NCI-H128 (cell line): ENCODE data around the gene ZCCHC10.
"Not testable (repeated sequence)": the region's sequence is repeated elsewhere in the genome, so short reads cannot be mapped to it uniquely, and the experiment has no call there.

ENCODE experiments used
- DNase-seq: peaks from one replicate; lab custom pipeline; 2025; ENCODE audit not compliant: unreplicated experiment; lab: John Stamatoyannopoulos, UW

The ZCCHC10 gene

DNA sequence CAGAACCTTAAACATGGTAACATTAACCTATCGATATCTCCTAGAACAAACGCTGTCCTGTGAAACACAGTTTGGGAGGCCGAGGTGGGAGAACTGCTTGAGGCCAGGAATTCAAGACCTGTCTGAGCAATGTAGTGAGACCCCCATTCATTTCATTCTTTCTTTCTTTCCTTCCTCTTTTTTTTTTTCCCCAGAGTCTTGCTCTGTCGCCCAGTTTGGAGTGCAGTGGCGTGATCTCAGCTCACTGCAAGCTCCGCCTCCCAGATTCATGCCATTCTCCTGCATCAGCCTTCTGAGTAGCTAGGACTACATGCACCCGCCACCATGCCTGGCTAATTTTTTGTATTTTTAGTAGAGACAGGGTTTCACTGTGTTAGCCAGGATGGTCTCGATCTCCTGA lies 20.2 kb upstream of the ZCCHC10 start:
- not testable (repeated sequence) for DNase-seq

DNA sequence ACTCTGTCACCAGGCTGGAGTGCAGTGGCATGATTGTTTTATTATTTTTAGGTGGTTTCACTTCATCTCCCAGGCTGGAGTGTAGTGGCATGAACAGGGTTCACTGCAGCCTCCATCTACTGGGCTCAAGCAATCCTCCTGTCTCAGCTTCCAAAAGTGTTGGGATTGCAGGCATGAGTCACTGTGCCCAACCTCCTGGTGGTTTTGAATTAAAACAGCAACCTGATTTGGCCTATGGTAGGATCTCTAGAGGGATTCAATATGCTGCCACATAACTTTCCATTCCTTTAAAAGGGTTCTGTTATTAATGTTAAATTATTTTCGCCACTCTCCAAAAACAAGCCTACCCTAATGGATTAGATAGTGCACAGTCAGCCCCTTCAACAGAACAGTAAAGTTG lies 15.6 kb upstream of the ZCCHC10 start:
- DNase-seq, result no peak

DNA sequence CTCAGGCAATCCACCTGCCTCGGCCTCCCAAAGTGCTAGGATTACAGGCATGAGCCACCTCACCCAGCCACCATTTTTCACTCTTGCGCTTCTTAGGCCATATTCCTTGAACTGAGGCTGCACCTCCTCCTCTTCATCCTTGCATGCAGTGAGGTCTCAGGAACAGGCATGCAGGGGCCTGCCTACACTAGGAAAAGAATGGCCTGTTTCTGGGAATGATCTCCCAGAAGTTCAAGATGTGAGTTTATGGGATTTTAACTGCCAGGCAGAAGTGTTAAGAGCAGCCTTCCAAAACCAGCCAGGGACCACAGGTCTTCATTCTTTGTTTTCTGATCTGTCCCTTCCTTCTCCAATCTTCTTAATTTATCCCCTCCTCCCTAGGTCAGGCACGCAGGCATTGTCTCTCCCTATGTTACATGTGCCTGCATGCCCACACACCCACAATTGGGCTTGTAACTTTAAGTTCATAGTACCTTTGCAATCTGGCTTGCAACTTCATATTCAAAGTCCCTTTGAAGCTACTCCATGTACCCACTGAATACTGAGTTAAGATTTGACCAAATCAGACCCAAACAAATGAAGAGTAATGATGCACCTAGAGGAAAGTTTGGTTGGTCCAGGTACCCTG lies 14.9 kb upstream of the ZCCHC10 start:
- no peak for DNase-seq

- DNase-seq, result not testable (repeated sequence)
Measured at GRCh38 chr5:133036677-133037076, 10.3 kb upstream of the ZCCHC10 start.

DNA sequence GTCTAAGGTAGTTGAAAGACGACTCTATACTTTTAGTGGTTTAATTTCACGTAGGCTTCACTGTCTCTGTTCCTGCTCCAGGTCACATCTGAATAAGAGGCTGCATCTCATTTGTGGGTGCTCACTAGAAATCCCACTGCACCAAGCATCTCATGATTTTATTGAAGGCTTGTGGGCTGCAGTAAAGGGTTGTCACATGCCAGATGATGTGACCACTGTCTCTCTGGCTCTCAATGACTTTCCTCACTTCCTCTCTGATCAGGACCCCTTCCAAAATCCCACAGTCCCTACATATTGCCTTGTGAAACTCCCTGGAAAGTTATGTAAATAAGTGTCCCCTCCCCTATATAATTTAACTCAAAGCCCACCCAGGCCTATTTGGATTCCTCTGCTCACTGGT lies 8.9 kb upstream of the ZCCHC10 start:
- DNase-seq, result no peak

- no peak for DNase-seq
Measured at GRCh38 chr5:133034064-133034463, 7.7 kb upstream of the ZCCHC10 start.

DNA sequence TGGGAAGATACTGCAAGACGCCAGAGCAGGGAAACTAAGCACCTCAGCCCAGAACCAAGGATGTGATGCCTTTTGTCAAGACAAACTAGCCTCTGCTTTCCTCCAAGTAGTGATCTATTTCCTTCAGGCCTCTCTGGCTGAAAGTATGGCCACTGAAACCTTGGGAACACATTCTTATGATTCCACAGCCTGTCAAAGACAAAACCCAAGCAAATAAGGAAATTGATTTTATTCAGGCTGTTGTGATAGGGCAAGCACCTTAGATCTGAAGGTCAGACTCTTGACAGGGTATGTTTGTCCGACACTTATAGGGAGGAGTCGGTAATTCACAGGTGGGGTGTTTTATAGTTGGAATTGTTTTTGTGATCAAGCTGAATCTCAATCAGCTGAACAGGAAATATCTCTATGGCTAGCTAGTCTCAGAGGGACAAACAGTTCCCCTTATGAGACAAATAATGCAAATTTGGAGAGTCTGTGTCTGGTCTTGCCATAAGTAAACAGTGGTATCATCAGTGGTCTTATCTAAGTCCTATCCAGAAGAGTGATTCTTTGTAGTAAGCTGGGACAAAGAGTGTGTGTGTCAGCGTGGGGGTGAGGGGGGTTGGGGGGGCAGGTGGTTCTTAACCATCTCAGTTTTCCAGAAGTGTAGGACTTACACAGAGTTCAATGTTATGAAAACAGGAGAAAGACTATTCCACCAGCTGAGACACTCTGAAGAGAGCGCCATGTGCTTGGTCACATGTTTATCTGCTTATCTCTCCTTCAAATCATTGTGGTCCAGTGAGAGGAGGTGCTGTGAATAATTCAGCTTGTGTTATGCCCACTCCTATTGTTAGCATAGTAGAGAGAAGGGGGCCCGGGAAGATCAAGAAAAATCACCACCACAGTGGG lies 6.7 kb upstream of the ZCCHC10 start:
- no peak for DNase-seq

- no peak for DNase-seq
Measured at GRCh38 chr5:133030343-133031005, 4.1 kb upstream of the ZCCHC10 start.

GRCh38 chr5:133029416-133029815 lies 3.1 kb upstream of the ZCCHC10 start:
- DNase-seq, result no peak

DNA sequence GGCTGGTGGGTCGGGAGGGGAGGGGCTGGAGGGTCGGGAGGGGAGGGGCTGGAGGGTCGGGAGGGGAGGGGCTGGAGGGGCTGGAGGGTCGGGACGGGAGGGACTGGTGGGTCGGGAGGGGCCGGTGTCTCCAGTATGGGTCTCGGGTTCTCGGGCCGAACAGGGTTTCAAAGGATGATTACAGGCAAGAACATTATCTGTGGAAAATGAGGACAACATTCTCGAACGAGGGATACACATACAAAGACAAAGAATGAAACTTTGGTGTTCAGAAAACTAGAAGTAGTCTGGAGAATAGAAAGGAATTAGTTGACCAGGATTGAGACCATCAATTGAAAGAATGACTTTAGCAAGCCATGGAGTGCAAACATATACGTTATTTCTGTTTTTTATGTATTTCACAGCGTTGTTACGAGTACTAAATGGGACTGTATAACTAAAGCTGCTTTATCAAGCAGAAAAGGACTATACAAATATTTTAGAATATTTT lies 360 bp upstream of the ZCCHC10 start:
- no peak for DNase-seq

- not testable (repeated sequence) for DNase-seq
Measured at GRCh38 chr5:133019471-133019870, 6.9 kb downstream of the ZCCHC10 start.

DNA sequence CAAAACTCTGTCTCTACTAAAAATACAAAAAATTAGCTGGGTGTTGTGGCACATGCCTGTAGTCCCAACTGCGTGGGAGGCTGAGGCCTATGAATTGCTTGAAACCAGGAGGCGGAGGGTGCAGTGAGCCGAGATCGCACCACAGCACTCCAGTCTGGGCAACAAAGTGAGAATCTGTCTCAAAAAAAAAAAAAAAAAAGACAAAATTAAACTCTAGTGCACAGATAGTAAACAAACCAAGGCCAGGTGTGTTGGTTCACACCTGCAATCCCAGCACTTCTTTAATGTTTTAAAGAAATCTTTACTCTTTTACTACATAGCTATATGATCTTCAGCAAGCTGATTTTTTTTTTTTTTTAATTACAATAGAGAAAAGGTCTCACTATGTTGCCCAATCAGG lies 8.4 kb downstream of the ZCCHC10 start:
- DNase-seq, result no peak

- no peak for DNase-seq
Measured at GRCh38 chr5:133015466-133015865, 10.9 kb downstream of the ZCCHC10 start.

GRCh38 chr5:133008455-133008854 lies 17.9 kb downstream of the ZCCHC10 start:
- not testable (repeated sequence) for DNase-seq

DNA sequence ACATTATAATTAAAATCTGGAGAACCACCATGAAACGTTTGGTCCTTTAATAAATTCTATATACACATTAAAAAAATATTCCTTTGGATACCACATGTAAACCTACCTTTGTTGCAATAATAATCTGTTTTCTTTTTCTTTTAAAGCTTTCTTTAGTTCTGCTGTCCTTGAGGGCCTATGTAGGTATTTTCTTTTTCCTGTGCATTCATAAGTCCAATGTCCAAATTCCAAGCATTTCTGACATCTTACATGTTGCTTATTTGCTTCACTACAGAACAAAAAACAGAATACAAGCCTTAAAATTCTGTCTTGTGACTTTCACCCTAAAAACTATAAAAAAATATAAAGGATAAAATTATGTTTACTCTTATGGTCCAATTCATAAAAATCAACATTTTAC lies 19.7 kb downstream of the ZCCHC10 start:
- no peak for DNase-seq

DNA sequence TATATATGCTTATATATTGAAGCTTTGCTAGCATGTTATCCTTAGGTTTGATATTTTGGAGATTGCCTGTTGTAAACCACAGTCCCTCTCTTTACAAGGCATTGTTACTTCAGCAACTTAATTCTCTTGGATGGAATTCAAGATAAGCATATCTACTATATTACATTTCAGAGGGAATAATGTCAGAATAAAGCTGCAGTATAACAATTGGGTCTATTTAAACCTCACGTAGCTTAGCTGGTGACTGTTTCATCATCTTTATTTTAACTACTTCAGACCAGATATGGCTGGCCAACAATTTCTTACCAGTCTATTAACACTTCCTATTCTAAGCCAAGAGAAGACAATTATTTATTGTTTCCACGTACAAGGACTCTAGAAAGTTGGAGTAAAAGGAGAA lies 27.1 kb downstream of the ZCCHC10 start:
- DNase-seq, result no peak

- DNase-seq, result no peak
Measured at GRCh38 chr5:132998556-132998955, 27.8 kb downstream of the ZCCHC10 start.

- DNase-seq, result no peak
Measured at GRCh38 chr5:132996307-132996706, 30.0 kb downstream of the ZCCHC10 start.

DNA sequence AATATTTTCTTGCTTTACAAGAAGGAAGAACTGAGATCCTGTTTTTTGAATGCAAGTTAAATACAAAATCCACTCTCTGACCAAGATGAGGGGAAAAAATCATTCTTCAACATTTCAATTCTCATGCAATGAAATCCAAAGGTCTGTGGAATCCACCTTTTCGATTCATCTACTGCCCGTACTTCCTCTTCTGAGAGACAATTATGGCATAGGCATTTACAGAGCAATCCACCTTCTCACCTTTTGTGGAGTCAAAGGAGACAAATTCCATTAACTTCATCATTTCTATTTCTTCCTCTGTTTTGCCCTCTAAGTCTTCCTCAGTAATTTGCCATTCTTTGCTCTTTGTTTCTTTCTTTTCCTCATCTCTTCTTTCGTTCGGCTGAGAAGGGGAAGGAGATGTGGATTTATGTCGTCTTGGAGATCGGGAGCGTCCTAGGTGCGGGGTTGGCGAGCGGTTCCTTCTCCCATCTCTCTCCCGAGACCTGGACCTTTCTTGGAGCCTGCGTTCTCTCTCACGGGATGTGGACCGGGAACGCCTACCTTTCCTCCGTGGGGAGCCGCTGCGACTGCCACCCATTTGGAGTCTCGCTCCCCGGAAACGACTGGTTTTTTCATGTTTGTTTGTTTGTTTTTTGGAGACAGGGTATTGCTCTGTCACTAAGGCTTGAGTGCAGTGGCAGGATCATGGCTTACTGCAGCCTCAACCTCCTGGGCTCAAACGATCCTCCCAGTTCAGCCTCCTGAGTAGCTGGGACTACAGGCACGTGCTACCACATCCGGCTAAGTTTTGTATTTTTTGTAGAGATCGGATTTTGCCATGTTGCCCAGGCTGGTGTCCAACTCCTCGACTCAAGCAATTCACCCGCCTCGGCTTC lies 38.6 kb downstream of the ZCCHC10 start:
- DNase-seq, result no peak

- not testable (repeated sequence) for DNase-seq
Measured at GRCh38 chr5:132982971-132983370, 43.4 kb downstream of the ZCCHC10 start.

- DNase-seq, result no peak
Measured at GRCh38 chr5:132981288-132981687, 45.1 kb downstream of the ZCCHC10 start.
